SU-DHL-6 (cell line): ENCODE data around the gene COX6B2.

Experiments
- EZH2phosphoT487 ChIP-seq: fragments of 200-600 bp; sonication (generic), shearing (Covaris generic); conservative IDR thresholded peaks from 2 replicates; pipeline ENCODE4 v1.6.1; 2018; ENCODE audit warnings: mild to moderate bottlenecking, antibody characterized with exemption, low read length, moderate library complexity, mixed read lengths
- TF ChIP-seq, protein P1 (sequence below): fragments of 200-600 bp; sonication (generic); IDR thresholded peaks from one replicate; pipeline ENCODE4 v1.5.1; 2017; ENCODE audit warnings: antibody characterized with exemption, mild to moderate bottlenecking, low read length, moderate library complexity; ENCODE audit not compliant: insufficient read depth, poor library complexity, severe bottlenecking

DNA sequence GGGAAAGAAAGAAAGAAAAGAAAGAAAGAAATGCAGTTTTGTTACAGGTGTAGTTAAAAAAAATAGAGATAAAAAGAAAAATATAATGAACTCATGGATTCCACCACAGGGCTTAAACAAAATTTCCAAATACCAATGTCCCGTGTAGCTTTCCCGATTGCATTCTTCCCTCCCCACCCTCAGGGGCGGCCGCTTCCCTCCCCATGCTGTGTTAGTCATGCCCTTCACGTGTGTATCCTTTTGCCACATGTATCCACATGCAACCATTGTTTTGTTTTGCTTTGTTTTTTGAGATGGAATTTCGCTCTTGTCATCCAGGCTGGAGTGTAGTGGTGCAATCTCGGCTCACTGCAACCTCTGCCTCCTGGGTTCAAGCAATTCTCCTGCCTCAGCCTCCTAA is 18.4 kb downstream of the COX6B2 start:
- no peak for TF ChIP-seq EZH2phosphoT487
- TF ChIP-seq, protein P1, sequence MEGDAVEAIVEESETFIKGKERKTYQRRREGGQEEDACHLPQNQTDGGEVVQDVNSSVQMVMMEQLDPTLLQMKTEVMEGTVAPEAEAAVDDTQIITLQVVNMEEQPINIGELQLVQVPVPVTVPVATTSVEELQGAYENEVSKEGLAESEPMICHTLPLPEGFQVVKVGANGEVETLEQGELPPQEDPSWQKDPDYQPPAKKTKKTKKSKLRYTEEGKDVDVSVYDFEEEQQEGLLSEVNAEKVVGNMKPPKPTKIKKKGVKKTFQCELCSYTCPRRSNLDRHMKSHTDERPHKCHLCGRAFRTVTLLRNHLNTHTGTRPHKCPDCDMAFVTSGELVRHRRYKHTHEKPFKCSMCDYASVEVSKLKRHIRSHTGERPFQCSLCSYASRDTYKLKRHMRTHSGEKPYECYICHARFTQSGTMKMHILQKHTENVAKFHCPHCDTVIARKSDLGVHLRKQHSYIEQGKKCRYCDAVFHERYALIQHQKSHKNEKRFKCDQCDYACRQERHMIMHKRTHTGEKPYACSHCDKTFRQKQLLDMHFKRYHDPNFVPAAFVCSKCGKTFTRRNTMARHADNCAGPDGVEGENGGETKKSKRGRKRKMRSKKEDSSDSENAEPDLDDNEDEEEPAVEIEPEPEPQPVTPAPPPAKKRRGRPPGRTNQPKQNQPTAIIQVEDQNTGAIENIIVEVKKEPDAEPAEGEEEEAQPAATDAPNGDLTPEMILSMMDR, result no peak
